PC-3 (cell line): ENCODE measurements around the gene KRT2.

Experiments
- CTCF ChIP-seq: fragments of 300-600 bp; sonication (generic); conservative IDR thresholded peaks from 2 replicates; pipeline ENCODE4 v1.5.1; 2017; ENCODE audit warnings: antibody characterized with exemption, low read depth, mild to moderate bottlenecking, low read length
- EZH2 ChIP-seq: fragments of 300-600 bp; sonication (generic); IDR thresholded peaks from one replicate; pipeline ENCODE4 v1.6.1; 2017; ENCODE audit warnings: antibody characterized with exemption, mild to moderate bottlenecking, low read length; ENCODE audit not compliant: unreplicated experiment
- EZH2phosphoT487 ChIP-seq: fragments of 300-600 bp; sonication (generic); IDR thresholded peaks from 2 replicates; pipeline ENCODE4 v1.6.1; 2018; ENCODE audit warnings: mild to moderate bottlenecking, antibody characterized with exemption, low read length, borderline replicate concordance

- TF ChIP-seq EZH2 (no peak), CTCF (no peak), EZH2phosphoT487 (no peak)
These were observed 3.9 kb downstream of the KRT2 start for GRCh38 chr12:52648012-52648550.
